K562 (cell line): ENCODE data around the gene IRF5. TPM values are rescaled to one million over a fixed set of nuclear protein-coding genes. Genes with fewer than 3 reads are reported as not detected.

ENCODE experiments used
- ATF1 ChIP-seq, 2 experiments: fragments of 450-650 bp in 1 of 2; IDR thresholded peaks; 2 replicates each; pipeline ENCODE4 v1.6.1; 2016; ENCODE audit warnings: missing compliant biosample characterization in 1 of 2, missing genetic modification characterization in 1 of 2
- CBFA2T2 ChIP-seq: fragments of 450-650 bp; conservative IDR thresholded peaks from 2 replicates; pipeline ENCODE4 v1.6.1; 2017; ENCODE audit warnings: mild to moderate bottlenecking
- E2F5 ChIP-seq: sonication (generic); formaldehyde crosslinking; IDR thresholded peaks from 2 replicates; pipeline ENCODE4 v1.8.0; 2022; ENCODE audit warnings: mild to moderate bottlenecking, missing genetic modification reagents
- LCOR ChIP-seq: sonication (generic); formaldehyde crosslinking; IDR thresholded peaks from 2 replicates; pipeline ENCODE4 v1.8.0; 2022; ENCODE audit warnings: mild to moderate bottlenecking, missing genetic modification reagents
- POLR2H ChIP-seq: IDR thresholded peaks from 2 replicates; pipeline ENCODE4 v1.6.1; 2016; ENCODE audit warnings: missing genetic modification characterization, low read depth, mild to moderate bottlenecking, control low read depth, missing compliant biosample characterization, moderate library complexity
- RAD21 ChIP-seq, 2 experiments: fragments of 250-450 bp in 1 of 2; fragments of 450-650 bp in 1 of 2; sonication (Bioruptor Pico) in 1 of 2; formaldehyde crosslinking in 1 of 2; IDR thresholded peaks in 1 of 2; conservative IDR thresholded peaks in 1 of 2; 2 replicates each; pipeline versions ENCODE4 v1.4.0 to v1.8.0; 2020 to 2022; ENCODE audit warnings: mild to moderate bottlenecking in 2 of 2, moderate library complexity in 1 of 2
- SMARCE1 ChIP-seq: fragments of 450-650 bp; IDR thresholded peaks from 2 replicates; pipeline ENCODE4 v1.7.1; 2016; ENCODE audit warnings: mild to moderate bottlenecking
- SRSF9 ChIP-seq: fragments of 200-400 bp; formaldehyde crosslinking; IDR thresholded peaks from 2 replicates; pipeline ENCODE4 v1.6.1; 2017; ENCODE audit warnings: low read depth, low read length, borderline replicate concordance
- TEAD1 ChIP-seq, 2 experiments: fragments of 450-650 bp in 1 of 2; sonication (generic) in 1 of 2; formaldehyde crosslinking; IDR thresholded peaks; 2 replicates each; pipeline versions ENCODE4 v1.4.0 to v1.8.0; 2020 to 2022; ENCODE audit warnings: mild to moderate bottlenecking in 2 of 2, missing genetic modification reagents in 1 of 2
- TOE1 ChIP-seq, 2 experiments: fragments of 450-650 bp in 1 of 2; sonication (generic) in 1 of 2; formaldehyde crosslinking in 1 of 2; IDR thresholded peaks; 2 replicates each; pipeline versions ENCODE4 v1.7.1 to v1.8.0; 2016 to 2022; ENCODE audit warnings: borderline replicate concordance in 2 of 2, mild to moderate bottlenecking in 2 of 2, antibody characterized with exemption in 1 of 2, inconsistent platforms in 1 of 2, low read depth in 1 of 2, missing genetic modification reagents in 1 of 2, moderate library complexity in 1 of 2
- YY1 ChIP-seq, 3 experiments: IDR thresholded peaks; 2 replicates each; pipeline ENCODE4 v1.6.1; 2011; ENCODE audit warnings: low read length in 2 of 3, mild to moderate bottlenecking in 2 of 3, moderate library complexity in 2 of 3, borderline replicate concordance in 1 of 3, control low read depth in 1 of 3, low read depth in 1 of 3; ENCODE audit not compliant: insufficient read depth in 3 of 3, insufficient replicate concordance in 2 of 3, control insufficient read depth in 1 of 3, insufficient read length in 1 of 3; ENCODE audit errors: extremely low read depth in 1 of 3
- ZNF140 ChIP-seq: fragments of 250-450 bp; sonication (Bioruptor Pico); IDR thresholded peaks from 2 replicates; pipeline ENCODE4 v1.8.0; 2021; ENCODE audit warnings: moderate library complexity, mild to moderate bottlenecking, inconsistent platforms
- ZNF274 ChIP-seq: IDR thresholded peaks from 2 replicates; pipeline ENCODE4 v1.6.1; 2011; ENCODE audit warnings: low read depth, mild to moderate bottlenecking, low read length, moderate library complexity, borderline replicate concordance
- ZNF318 ChIP-seq, 2 experiments: fragments of 450-650 bp; IDR thresholded peaks; 2 replicates each; pipeline ENCODE4 v1.6.1; 2016; ENCODE audit warnings: mild to moderate bottlenecking in 2 of 2, borderline replicate concordance in 1 of 2, low read depth in 1 of 2, moderate library complexity in 1 of 2
- polyA plus RNA-seq, 8 experiments: library from polyadenylated mRNA; depleted of rRNA in 4 of 8; stranded (reverse) in 5 of 8; unstranded in 3 of 8; fragments of >200 nt; fragmentation: Nextera tagmentation in 2 of 8; fragmentation: Illumina TruSeq in 1 of 8; extraction: Ambion mirVana in 2 of 8; extraction: Trizol in 1 of 8; gene quantifications; 2 replicates each; pipeline versions ENCODE4 v1.2.1 to v1.2.3, GENCODE V29; 2011 to 2014; ENCODE audit warnings: inconsistent platforms in 1 of 8, missing spikeins in 1 of 8
- total RNA-seq, 7 experiments: library from RNA; depleted of rRNA in 6 of 7; stranded (reverse); fragments of >200 nt in 6 of 7; fragmentation: Illumina TruSeq in 2 of 7; extraction: Trizol in 2 of 7; gene quantifications; 2 replicates each; pipeline versions ENCODE4 v1.2.1 to v1.2.3, GENCODE V29; 2011 to 2021; ENCODE audit warnings: low replicate concordance in 1 of 7

Gene IRF5
- total and polyA plus RNA-seq, 9 of the 15 experiments (the other 6 are each of a cell fraction or from before 2014, with no cell fraction given), result 0.04 TPM; not detected in 8

GRCh38 chr7:128904381-128905197, 33.1 kb upstream of the IRF5 start (continued):
- TF ChIP-seq POLR2H (tag), result no peak
- peak in 1 of 2 experiments; percentile 33; a peak in 1 of 4 replicates for TF ChIP-seq TEAD1 (CRISPR knock-in tag; IDR thresholded peaks at IDR 0.05)
- TF ChIP-seq SMARCE1, result no peak
- no peak for TF ChIP-seq ZNF318 (IDR thresholded peaks at IDR 0.05; ENCODE audit: borderline replicate concordance in 1 of 2, low read depth in 1 of 2)
- no peak for TF ChIP-seq ATF1 (CRISPR knock-in tag; IDR thresholded peaks at IDR 0.05)
- peak; percentile 44; the same call in 1 of the 2 replicates for TF ChIP-seq ATF1 (tag; IDR thresholded peaks at IDR 0.05)
- TF ChIP-seq SRSF9, result no peak
- TF ChIP-seq LCOR, result 0 out of 2 replicates have a peak, but pooled peaks have one; percentile 48
- no peak for TF ChIP-seq E2F5 (CRISPR knock-in tag)
- peak; percentile 80; the same call in 1 of the 2 replicates for TF ChIP-seq TOE1 (IDR thresholded peaks at IDR 0.05; ENCODE audit: borderline replicate concordance)
- TF ChIP-seq TOE1 (CRISPR knock-in tag; IDR thresholded peaks at IDR 0.05; ENCODE audit: borderline replicate concordance, low read depth), result no peak
- no peak for TF ChIP-seq ZNF274
- peak in 1 of 3 experiments; percentile 17 for TF ChIP-seq YY1 (IDR thresholded peaks at IDR 0.05; ENCODE audit: borderline replicate concordance in 1 of 3, control insufficient read depth in 1 of 3, extremely low read depth in 1 of 3, insufficient read depth in 3 of 3, insufficient read length in 1 of 3, insufficient replicate concordance in 2 of 3, low read depth in 1 of 3, low read length in 2 of 3)
- no peak for TF ChIP-seq CBFA2T2
- peak; percentile 60 to 79 for TF ChIP-seq RAD21 (CRISPR knock-in tag; conservative IDR thresholded peaks at IDR 0.05 in 1 of 2, IDR thresholded peaks at IDR 0.05 in 1 of 2)
- TF ChIP-seq ZNF140 (CRISPR knock-in tag), result no peak
